ENCODE results near the gene SDK1.

The SDK1 gene

GRCh38 chr7:3300651-3301448 is at the start of gene SDK1:
Gene SDK1, plus strand, starts transcription at chr7:3301252. Its CDS starts 335 bp downstream, at chr7:3301587.
- peak; percentile 71 to 91 for DNase-seq

- no peak for DNase-seq
These were observed 46.3 kb upstream of the SDK1 start for GRCh38 chr7:3254718-3255117.

- DNase-seq, result no peak
These were observed 41.2 kb upstream of the SDK1 start for GRCh38 chr7:3259711-3260400.

- DNase-seq, result no peak
These were observed 40.7 kb upstream of the SDK1 start for GRCh38 chr7:3260401-3260715.

GRCh38 chr7:3264693-3265339 is 36.2 kb upstream of the SDK1 start:
- DNase-seq, result no peak

- no peak for DNase-seq
These were observed 35.7 kb upstream of the SDK1 start for GRCh38 chr7:3265388-3265787.

- DNase-seq, result no peak
These were observed 34.8 kb upstream of the SDK1 start for GRCh38 chr7:3266240-3266639.

- no peak for DNase-seq
These were observed 32.9 kb upstream of the SDK1 start for GRCh38 chr7:3267966-3268690.

- DNase-seq, result no peak
These were observed 30.7 kb upstream of the SDK1 start for GRCh38 chr7:3270362-3270761.

- no peak for DNase-seq
These were observed 29.8 kb upstream of the SDK1 start for GRCh38 chr7:3271298-3271697.

GRCh38 chr7:3272691-3273141 is 28.3 kb upstream of the SDK1 start:
- DNase-seq, result no peak

- DNase-seq, result no peak
These were observed 26.9 kb upstream of the SDK1 start for GRCh38 chr7:3274131-3274530.

GRCh38 chr7:3277604-3278572 is 23.2 kb upstream of the SDK1 start:
- DNase-seq, result no peak

- no peak for DNase-seq
These were observed 21.8 kb upstream of the SDK1 start for GRCh38 chr7:3279147-3279818.

- no peak for DNase-seq
These were observed 20.6 kb upstream of the SDK1 start for GRCh38 chr7:3280445-3280844.

GRCh38 chr7:3280946-3281656 is 20.0 kb upstream of the SDK1 start:
- DNase-seq, result no peak

GRCh38 chr7:3282457-3282856 is 18.6 kb upstream of the SDK1 start:
- no peak for DNase-seq

GRCh38 chr7:3283130-3283704 is 17.8 kb upstream of the SDK1 start:
- no peak for DNase-seq

- no peak for DNase-seq
These were observed 15.4 kb upstream of the SDK1 start for GRCh38 chr7:3285652-3286051.

- no peak for DNase-seq
These were observed 11.1 kb upstream of the SDK1 start for GRCh38 chr7:3289996-3290395.

Measured in inflammatory macrophage treated with lipopolysaccharide for 1 hour (primary cell).